ENCODE data around the gene C1orf35.

DNA sequence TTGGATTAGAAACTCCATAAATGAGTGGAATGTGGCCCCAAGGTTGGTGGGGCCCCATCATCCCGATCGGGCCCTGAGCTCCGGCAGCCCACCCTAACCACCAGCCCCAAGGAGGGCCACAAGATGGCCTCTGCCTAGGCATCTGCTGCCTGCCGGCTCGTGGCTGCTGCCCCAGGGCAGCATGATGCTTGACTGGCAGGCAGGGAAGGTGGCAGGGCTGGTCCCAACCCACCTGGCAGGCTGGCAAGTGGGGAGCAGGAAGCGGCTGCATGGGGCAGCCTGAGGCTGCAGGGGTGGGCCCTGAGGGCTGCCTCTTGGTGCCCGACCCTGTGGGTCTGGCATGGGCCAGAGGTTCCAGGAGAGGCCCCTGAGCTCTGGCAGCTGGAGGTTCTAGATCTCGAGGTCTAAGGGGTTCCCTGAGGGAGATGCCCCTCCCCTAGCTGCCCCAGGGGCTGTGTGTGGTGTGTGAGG is 45.8 kb upstream of the C1orf35 start:
- TF ChIP-seq, protein P1, sequence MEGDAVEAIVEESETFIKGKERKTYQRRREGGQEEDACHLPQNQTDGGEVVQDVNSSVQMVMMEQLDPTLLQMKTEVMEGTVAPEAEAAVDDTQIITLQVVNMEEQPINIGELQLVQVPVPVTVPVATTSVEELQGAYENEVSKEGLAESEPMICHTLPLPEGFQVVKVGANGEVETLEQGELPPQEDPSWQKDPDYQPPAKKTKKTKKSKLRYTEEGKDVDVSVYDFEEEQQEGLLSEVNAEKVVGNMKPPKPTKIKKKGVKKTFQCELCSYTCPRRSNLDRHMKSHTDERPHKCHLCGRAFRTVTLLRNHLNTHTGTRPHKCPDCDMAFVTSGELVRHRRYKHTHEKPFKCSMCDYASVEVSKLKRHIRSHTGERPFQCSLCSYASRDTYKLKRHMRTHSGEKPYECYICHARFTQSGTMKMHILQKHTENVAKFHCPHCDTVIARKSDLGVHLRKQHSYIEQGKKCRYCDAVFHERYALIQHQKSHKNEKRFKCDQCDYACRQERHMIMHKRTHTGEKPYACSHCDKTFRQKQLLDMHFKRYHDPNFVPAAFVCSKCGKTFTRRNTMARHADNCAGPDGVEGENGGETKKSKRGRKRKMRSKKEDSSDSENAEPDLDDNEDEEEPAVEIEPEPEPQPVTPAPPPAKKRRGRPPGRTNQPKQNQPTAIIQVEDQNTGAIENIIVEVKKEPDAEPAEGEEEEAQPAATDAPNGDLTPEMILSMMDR (IDR thresholded peaks at IDR 0.05; ENCODE audit: low read depth, low read length) = no peak
- no peak for TF ChIP-seq EZH2phosphoT487 (IDR thresholded peaks at IDR 0.05; ENCODE audit: low read depth)
